Measurements from ENCODE around the gene SHISA9.

DNA sequence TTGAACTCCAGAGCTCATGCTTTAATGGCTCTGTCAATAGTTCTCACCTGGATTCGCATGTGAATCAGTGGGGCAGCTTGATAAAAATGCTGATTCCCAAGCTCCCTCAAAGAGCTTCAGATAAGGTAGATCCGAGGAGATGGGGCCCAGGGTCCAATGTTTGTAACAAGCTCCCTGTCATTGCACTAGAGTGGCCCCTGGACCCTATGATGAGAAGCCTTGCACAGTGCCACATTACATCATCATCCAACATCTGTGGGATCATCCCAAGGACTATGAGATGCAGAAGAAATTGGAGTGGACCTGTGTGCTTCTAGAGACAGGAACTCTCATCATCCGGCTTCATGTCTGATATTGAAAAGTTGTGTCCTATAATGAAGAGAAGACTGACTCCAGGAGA, 340.8 kb downstream of the SHISA9 start:
- TF ChIP-seq, protein P1, sequence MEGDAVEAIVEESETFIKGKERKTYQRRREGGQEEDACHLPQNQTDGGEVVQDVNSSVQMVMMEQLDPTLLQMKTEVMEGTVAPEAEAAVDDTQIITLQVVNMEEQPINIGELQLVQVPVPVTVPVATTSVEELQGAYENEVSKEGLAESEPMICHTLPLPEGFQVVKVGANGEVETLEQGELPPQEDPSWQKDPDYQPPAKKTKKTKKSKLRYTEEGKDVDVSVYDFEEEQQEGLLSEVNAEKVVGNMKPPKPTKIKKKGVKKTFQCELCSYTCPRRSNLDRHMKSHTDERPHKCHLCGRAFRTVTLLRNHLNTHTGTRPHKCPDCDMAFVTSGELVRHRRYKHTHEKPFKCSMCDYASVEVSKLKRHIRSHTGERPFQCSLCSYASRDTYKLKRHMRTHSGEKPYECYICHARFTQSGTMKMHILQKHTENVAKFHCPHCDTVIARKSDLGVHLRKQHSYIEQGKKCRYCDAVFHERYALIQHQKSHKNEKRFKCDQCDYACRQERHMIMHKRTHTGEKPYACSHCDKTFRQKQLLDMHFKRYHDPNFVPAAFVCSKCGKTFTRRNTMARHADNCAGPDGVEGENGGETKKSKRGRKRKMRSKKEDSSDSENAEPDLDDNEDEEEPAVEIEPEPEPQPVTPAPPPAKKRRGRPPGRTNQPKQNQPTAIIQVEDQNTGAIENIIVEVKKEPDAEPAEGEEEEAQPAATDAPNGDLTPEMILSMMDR (IDR thresholded peaks at IDR 0.05): no peak
- TF ChIP-seq TAF1 (IDR thresholded peaks at IDR 0.05; ENCODE audit: borderline replicate concordance, low read depth, low read length) (no peak), YY1 (IDR thresholded peaks at IDR 0.05; ENCODE audit: low read depth) (no peak), SMC3 (IDR thresholded peaks at IDR 0.05; ENCODE audit: low read depth, low read length) (no peak), ELF1 (IDR thresholded peaks at IDR 0.05) (no peak)
- TF ChIP-seq, protein P2, sequence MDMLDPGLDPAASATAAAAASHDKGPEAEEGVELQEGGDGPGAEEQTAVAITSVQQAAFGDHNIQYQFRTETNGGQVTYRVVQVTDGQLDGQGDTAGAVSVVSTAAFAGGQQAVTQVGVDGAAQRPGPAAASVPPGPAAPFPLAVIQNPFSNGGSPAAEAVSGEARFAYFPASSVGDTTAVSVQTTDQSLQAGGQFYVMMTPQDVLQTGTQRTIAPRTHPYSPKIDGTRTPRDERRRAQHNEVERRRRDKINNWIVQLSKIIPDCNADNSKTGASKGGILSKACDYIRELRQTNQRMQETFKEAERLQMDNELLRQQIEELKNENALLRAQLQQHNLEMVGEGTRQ (IDR thresholded peaks at IDR 0.05; ENCODE audit: borderline replicate concordance, low read depth, low read length): no peak
- TF ChIP-seq, protein P3, sequence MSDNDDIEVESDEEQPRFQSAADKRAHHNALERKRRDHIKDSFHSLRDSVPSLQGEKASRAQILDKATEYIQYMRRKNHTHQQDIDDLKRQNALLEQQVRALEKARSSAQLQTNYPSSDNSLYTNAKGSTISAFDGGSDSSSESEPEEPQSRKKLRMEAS (IDR thresholded peaks at IDR 0.05; ENCODE audit: low read depth): no peak

All from SK-N-SH (cell line).